NCI-H2196 treated with DMSO at 0.1 percent for 48 hours (cell line): Measurements from ENCODE around the gene SLC35C1.

Source experiments
- DNase-seq: peaks from one replicate; lab custom pipeline; 2025; ENCODE audit not compliant: unreplicated experiment; lab: John Stamatoyannopoulos, UW

SLC35C1 gene

DNA sequence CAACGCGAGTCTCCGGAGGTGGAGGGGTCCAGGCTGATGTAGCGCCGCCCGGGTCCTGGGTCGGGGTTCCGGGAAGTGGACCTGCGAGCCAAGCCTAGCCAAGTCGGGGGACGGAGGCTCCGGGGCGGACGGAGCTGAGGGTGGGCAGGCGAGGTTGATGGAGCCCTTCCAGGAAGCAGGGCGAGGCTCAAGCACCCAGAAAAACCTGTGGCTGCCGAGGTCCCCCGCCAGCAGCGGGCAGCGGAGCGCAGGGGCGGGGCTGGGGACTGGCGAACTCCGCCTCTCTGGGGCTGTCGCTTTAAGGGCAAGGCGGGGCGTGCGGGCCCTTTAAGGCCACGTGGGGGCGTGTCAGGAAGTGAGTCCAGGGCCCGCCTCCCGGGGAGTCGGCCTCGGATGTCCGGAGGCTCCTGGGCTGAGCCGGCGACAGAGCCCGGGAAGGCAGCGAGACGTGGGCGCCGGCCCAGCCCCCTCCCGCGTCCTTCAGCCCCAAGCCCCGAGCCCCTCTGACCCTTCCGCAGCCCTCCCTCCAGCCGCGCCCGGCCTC lies at the start of gene SLC35C1:
SLC35C1 (plus strand) TSS at position 389 of the 544 bp plus-strand sequence. CDS start 653 bp downstream, outside the sequence.
- DNase-seq, result peak; percentile 85

GRCh38 chr11:45755281-45755859 lies 49.6 kb upstream of the SLC35C1 start:
- DNase-seq, result no peak

GRCh38 chr11:45756384-45757010 lies 48.5 kb upstream of the SLC35C1 start:
- DNase-seq, result no peak

- DNase-seq, result no peak
Measured at GRCh38 chr11:45757672-45758071, 47.3 kb upstream of the SLC35C1 start.

DNA sequence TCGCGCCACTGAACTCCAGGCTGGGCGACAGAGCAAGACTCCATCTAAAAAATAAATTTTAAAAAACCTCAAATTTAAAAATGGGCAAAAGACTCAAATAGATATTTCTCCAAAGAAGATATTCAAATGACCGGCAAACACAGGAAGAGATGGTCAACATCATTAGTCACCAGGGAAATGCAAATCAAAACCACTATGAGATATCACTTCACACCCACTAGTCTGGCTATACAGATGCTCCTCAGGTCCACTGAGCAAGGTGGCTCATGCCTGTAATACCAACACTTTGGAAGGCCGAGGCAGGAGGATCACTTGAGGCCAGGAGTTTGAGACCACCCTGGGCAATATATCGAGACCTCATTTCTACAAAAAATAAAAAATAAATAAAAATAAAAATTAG lies 43.3 kb upstream of the SLC35C1 start:
- no peak for DNase-seq

- DNase-seq, result no peak
Measured at GRCh38 chr11:45765107-45765668, 39.8 kb upstream of the SLC35C1 start.

- DNase-seq, result no peak
Measured at GRCh38 chr11:45765836-45766235, 39.1 kb upstream of the SLC35C1 start.

GRCh38 chr11:45766469-45766868 lies 38.5 kb upstream of the SLC35C1 start:
- no peak for DNase-seq

DNA sequence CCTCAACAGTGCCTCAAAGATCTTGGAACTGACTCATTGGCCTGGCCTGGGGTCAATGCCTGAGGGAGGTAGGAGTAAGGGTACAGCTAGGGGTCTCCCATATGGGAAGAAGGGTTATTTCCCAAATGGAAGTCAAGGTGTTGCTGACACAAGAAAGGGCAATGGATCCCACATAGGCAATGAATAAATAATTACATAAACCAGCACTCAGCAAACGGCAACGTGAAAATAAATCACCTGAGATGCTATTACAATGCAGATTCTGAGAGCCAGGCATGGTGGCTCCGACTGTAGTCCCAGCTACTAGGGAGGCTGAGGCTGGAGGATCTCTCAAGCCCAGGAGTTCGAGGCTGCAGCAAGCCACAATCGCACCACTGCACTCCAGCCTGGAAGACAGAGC lies 36.5 kb upstream of the SLC35C1 start:
- no peak for DNase-seq

DNA sequence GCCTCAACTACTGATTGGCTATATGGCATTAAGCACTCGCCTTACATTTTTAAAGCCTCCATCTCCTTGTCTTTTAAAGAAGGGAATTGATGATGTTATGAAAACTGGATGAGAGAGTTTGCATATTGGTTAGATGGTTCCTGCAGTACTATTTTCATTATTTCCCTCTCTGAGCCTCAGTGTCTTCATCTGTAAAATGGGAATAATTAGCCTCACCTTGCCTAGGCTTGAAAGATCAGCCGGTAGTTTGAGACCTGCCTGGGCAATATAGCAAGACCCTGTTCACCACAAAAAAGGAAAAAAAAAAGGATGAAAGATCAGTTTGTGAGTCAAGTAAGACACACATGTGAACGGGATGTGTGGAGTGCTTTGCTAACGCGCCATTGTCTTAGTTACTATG lies 35.0 kb upstream of the SLC35C1 start:
- DNase-seq, result no peak

GRCh38 chr11:45771193-45771565 lies 33.8 kb upstream of the SLC35C1 start:
- DNase-seq, result peak; percentile 25

- peak; percentile 81 for DNase-seq
Measured at GRCh38 chr11:45771566-45772448, 33.1 kb upstream of the SLC35C1 start.

DNA sequence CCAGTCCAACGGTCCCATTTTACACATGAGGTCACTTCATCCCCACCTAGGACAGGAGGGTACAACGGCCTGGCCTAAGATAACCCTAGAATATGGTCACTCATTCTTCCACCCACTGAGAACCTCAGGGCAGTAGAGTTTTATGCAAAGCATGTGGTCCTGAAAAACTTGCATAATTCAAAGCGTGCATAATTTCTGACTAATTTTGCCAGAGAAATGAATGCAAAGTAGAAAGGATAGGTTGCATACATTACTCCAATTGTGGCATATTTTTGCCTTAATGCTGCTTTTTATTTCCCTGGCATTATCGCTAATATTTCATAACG lies 32.5 kb upstream of the SLC35C1 start:
- no peak for DNase-seq

DNA sequence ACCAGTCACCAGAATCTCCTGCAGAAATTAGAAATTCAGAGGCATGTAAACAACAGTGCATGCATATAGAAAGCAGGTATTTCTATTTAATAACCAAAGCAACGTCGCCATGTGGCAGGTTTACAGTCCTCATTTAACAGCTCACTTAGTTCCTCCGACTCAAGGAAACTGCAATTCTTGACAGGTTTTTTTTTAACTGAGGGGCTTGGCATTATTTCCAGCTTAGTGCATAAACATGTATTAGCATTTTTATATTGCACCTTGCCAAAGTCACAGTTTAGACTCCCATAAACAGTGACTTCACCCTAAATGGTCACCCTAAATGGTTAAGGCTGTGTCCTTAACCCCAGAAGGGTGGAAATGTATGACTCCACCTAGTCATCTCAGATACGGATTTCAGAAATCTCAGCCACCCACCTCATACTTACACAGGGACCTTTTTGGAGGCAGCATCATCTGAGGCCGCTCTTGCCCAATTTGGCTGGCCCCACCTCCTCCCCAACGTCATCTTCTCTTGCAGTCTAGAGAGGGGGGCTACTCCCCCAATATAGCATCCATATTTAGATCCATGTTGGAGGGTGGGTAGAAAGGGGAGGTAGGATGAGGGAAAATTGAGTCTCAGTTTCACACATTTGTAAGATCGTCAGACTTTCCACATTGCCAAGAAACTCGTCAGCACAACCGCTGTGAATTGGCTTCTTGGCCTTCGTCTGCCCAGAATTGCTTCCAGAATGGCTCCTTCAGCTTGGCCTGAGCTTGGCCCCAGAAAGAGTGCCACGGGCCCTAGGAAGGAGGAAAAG lies 31.8 kb upstream of the SLC35C1 start:
- no peak for DNase-seq

DNA sequence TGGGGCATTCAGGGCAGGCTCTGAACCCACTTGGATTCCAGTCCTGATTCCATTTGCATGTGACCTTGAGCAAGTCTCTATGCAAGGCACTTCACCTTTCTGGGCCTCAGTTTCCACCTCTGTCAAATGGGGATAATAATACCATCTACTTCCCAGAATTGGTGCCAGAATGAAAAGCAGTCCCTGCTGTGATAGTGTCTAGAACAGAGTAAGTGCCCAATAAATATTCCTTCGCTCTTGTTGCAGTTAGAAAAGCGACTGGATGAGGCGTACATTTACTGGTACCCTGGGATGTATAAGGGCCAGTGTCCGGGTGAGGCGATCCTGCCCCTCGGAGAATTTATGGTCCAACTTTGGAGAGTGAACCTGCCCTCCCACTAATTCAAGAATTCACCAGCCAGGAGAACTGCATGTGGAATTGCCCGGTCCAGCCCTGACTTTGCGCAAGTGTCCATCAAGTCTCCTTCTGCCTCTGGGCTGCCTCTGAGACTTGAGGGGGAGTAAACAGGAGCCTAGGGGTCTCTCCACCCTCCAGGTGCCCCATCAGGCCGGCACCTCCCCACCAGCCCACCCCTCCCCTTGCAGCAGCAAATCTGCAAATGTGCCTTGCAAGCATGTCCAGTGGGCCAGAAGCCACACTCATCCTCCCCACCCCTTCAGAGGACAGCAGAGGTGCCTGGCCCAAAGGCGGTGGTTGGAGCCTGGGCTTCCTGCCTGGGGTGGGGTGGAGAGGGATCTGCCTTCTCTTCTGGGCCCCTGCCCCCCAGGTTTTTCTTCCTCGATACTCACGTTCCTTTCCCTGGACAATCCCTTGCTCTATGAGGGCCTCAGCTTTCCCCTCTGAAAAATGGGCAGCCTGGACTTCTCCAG lies 30.9 kb upstream of the SLC35C1 start:
- DNase-seq, result no peak

GRCh38 chr11:45774786-45775185 lies 30.2 kb upstream of the SLC35C1 start:
- DNase-seq, result no peak

GRCh38 chr11:45777127-45777969 lies 27.6 kb upstream of the SLC35C1 start:
- DNase-seq, result no peak

DNA sequence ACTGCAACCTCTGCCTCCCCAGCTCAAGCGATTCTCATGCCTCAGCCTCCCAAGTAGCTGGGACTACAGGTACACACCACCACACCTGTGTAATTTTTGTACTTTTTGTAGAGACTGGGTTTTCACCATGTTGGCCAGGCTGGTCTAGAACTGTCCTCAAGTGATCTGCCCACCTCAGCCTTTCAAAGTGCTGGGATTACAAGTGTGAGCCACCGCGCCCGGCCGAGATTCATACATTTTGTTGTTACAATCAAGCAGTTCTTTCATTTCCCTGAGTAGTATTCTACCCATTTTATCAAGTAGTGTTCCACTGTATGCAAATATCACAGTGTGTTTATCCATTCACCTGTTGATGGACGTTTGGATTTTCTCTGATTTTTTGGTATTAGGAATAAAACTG lies 26.6 kb upstream of the SLC35C1 start:
- no peak for DNase-seq

GRCh38 chr11:45779602-45780001 lies 25.3 kb upstream of the SLC35C1 start:
- no peak for DNase-seq
